K562 (cell line): Measurements from ENCODE around the gene DLST. TPM values are rescaled to one million over a fixed set of nuclear protein-coding genes. Genes with fewer than 3 reads are reported as not detected.

Experiments
- FOXK1 ChIP-seq: sonication (generic); formaldehyde crosslinking; IDR thresholded peaks from 2 replicates; pipeline ENCODE4 v1.8.0; 2022; ENCODE audit warnings: missing genetic modification reagents, mild to moderate bottlenecking, borderline replicate concordance
- HMGN3 ChIP-seq: IDR thresholded peaks from 2 replicates; pipeline ENCODE4 v1.6.1; 2011; ENCODE audit warnings: borderline replicate concordance, low read depth, mild to moderate bottlenecking, mixed read lengths, low read length; ENCODE audit not compliant: insufficient read length; ENCODE audit errors: extremely low read depth
- JUN ChIP-seq, 2 experiments: sonication (generic) in 1 of 2; formaldehyde crosslinking in 1 of 2; IDR thresholded peaks; 2 replicates each; pipeline versions ENCODE4 v1.6.1 to v1.8.0; 2012 to 2022; ENCODE audit warnings: borderline replicate concordance in 2 of 2, mild to moderate bottlenecking in 2 of 2, improper control_type of control experiment in 1 of 2, low read depth in 1 of 2, low read length in 1 of 2, missing genetic modification reagents in 1 of 2
- JUND ChIP-seq, 2 experiments: IDR thresholded peaks; 2 replicates in 1 of 2; 3 replicates in 1 of 2; pipeline ENCODE4 v1.6.1; 2011; ENCODE audit warnings: borderline replicate concordance in 2 of 2, low read depth in 2 of 2, low read length in 2 of 2, improper control_type of control experiment in 1 of 2, missing biosample characterization in 1 of 2, missing genetic modification characterization in 1 of 2, missing genetic modification reagents in 1 of 2
- KDM5B ChIP-seq: fragments of 200-600 bp; sonication (generic); IDR thresholded peaks from 2 replicates; pipeline ENCODE4 v1.6.1; 2012; ENCODE audit warnings: low read depth, mild to moderate bottlenecking, moderate library complexity, low read length, control low read depth, inconsistent platforms; ENCODE audit not compliant: insufficient replicate concordance
- MYC ChIP-seq, 2 experiments: fragments of 250-450 bp in 1 of 2; sonication (Bioruptor Pico) in 1 of 2; IDR thresholded peaks; 2 replicates each; pipeline versions ENCODE4 v1.5.1 to v1.6.1; 2012 to 2021; ENCODE audit warnings: low read depth in 2 of 2, borderline replicate concordance in 1 of 2, improper control_type of control experiment in 1 of 2, low read length in 1 of 2, mild to moderate bottlenecking in 1 of 2, moderate library complexity in 1 of 2
- PHF21A ChIP-seq: fragments of 450-650 bp; IDR thresholded peaks from 2 replicates; pipeline ENCODE4 v1.6.1; 2017; ENCODE audit warnings: low read depth, borderline replicate concordance
- RBFOX2 ChIP-seq: fragments of 200-400 bp; formaldehyde crosslinking; IDR thresholded peaks from 2 replicates; pipeline ENCODE4 v1.6.1; 2017; ENCODE audit warnings: low read depth, mild to moderate bottlenecking, low read length, moderate library complexity
- RCOR1 ChIP-seq, 2 experiments: IDR thresholded peaks; 2 replicates each; pipeline ENCODE4 v1.6.1; 2012; ENCODE audit warnings: low read depth in 2 of 2, low read length in 2 of 2, borderline replicate concordance in 1 of 2, improper control_type of control experiment in 1 of 2
- RFX1 ChIP-seq: fragments of 450-650 bp; IDR thresholded peaks from 2 replicates; pipeline ENCODE4 v1.6.1; 2016; ENCODE audit warnings: mild to moderate bottlenecking, moderate library complexity
- SAFB ChIP-seq: fragments of 200-400 bp; formaldehyde crosslinking; IDR thresholded peaks from 2 replicates; pipeline ENCODE4 v1.6.1; 2017; ENCODE audit warnings: low read depth, low read length, borderline replicate concordance
- SREBF2 ChIP-seq: sonication (generic); formaldehyde crosslinking; IDR thresholded peaks from 2 replicates; pipeline ENCODE4 v1.4.0; 2020; ENCODE audit warnings: mild to moderate bottlenecking, missing genetic modification reagents
- ZC3H11A ChIP-seq: IDR thresholded peaks from 2 replicates; pipeline ENCODE4 v1.6.1; 2012; ENCODE audit warnings: low read depth, low read length, improper control_type of control experiment
- ZFP91 ChIP-seq: sonication (generic); formaldehyde crosslinking; IDR thresholded peaks from 2 replicates; pipeline ENCODE4 v1.8.0; 2022; ENCODE audit warnings: mild to moderate bottlenecking, missing genetic modification reagents
- ZNF395 ChIP-seq: fragments of 200-800 bp; sonication (Bioruptor generic); IDR thresholded peaks from 2 replicates; pipeline ENCODE4 v1.6.1; 2017; ENCODE audit warnings: missing genetic modification characterization, missing compliant biosample characterization
- polyA plus RNA-seq, 8 experiments: library from polyadenylated mRNA; depleted of rRNA in 4 of 8; stranded (reverse) in 5 of 8; unstranded in 3 of 8; fragments of >200 nt; fragmentation: Nextera tagmentation in 2 of 8; fragmentation: Illumina TruSeq in 1 of 8; extraction: Ambion mirVana in 2 of 8; extraction: Trizol in 1 of 8; gene quantifications; 2 replicates each; pipeline versions ENCODE4 v1.2.1 to v1.2.3, GENCODE V29; 2011 to 2014; ENCODE audit warnings: inconsistent platforms in 1 of 8, missing spikeins in 1 of 8
- total RNA-seq, 7 experiments: library from RNA; depleted of rRNA in 6 of 7; stranded (reverse); fragments of >200 nt in 6 of 7; fragmentation: Illumina TruSeq in 2 of 7; extraction: Trizol in 2 of 7; gene quantifications; 2 replicates each; pipeline versions ENCODE4 v1.2.1 to v1.2.3, GENCODE V29; 2011 to 2021; ENCODE audit warnings: low replicate concordance in 1 of 7
- TF ChIP-seq, protein P1 (sequence below): fragments of 250-450 bp; sonication (Bioruptor Pico); IDR thresholded peaks from 2 replicates; pipeline ENCODE4 v1.5.0; 2021; ENCODE audit warnings: mild to moderate bottlenecking, borderline replicate concordance
- TF ChIP-seq, protein P2 (sequence below): IDR thresholded peaks from 2 replicates; pipeline ENCODE4 v1.6.1; 2014; ENCODE audit warnings: antibody characterized with exemption

Gene DLST
- total and polyA plus RNA-seq, 9 of the 15 experiments (the other 6 are each of a cell fraction or from before 2014, with no cell fraction given), result 3.0 to 73.7 (median 45.4) TPM

DNA sequence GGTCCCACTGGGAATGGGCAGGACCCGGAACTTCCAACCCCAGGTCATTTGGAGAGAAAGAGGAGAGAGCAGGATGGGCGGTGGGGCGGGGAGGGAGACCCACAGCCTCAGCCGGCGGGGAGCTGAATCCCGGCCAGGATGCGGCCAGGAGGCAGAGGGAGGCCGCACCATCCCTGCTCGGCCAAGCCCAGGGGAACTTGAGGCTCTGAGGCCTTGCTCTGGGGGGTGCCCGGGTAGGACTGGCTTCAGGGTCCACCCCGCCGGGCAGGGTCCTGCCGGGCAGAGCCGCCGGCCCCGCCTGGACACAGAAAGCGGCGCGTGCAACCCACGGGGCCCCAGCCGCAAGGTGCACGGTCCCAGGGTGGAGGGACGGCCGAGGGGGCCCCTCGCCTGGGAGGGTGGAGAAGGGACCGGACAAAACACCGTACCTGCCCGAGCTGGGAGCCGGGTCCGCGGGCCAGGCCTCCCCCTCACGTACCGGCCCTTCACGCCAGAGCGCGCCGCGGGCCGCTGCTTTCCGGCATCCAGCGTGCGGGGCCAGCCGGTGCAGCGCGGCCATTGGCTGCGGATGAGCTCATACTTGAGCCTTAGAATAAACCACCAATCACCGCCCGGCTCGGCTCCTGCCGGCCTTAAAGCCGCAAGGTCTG, 41.2 kb downstream of the DLST start, which contains the start of gene RPS6KL1 (continued):
- TF ChIP-seq JUND (IDR thresholded peaks at IDR 0.05; ENCODE audit: borderline replicate concordance, low read depth, low read length), result peak; percentile 87
- TF ChIP-seq JUND (tag; IDR thresholded peaks at IDR 0.05; ENCODE audit: borderline replicate concordance, low read depth, low read length), result peak; percentile 69; the same call in 1 of the 3 replicates
- peak; percentile 69 for TF ChIP-seq JUN (IDR thresholded peaks at IDR 0.05; ENCODE audit: borderline replicate concordance, low read depth, low read length)
- TF ChIP-seq JUN (CRISPR knock-in tag; IDR thresholded peaks at IDR 0.05; ENCODE audit: borderline replicate concordance), result no peak
- TF ChIP-seq SREBF2 (CRISPR knock-in tag), result no peak
- TF ChIP-seq SAFB, result no peak
- peak; percentile 45; the same call in 1 of the 2 replicates for TF ChIP-seq MYC (IDR thresholded peaks at IDR 0.05; ENCODE audit: low read depth, low read length)
- TF ChIP-seq MYC (CRISPR knock-in tag; IDR thresholded peaks at IDR 0.05; ENCODE audit: borderline replicate concordance, low read depth), result no peak
- TF ChIP-seq ZC3H11A, result no peak
- TF ChIP-seq, protein P1, sequence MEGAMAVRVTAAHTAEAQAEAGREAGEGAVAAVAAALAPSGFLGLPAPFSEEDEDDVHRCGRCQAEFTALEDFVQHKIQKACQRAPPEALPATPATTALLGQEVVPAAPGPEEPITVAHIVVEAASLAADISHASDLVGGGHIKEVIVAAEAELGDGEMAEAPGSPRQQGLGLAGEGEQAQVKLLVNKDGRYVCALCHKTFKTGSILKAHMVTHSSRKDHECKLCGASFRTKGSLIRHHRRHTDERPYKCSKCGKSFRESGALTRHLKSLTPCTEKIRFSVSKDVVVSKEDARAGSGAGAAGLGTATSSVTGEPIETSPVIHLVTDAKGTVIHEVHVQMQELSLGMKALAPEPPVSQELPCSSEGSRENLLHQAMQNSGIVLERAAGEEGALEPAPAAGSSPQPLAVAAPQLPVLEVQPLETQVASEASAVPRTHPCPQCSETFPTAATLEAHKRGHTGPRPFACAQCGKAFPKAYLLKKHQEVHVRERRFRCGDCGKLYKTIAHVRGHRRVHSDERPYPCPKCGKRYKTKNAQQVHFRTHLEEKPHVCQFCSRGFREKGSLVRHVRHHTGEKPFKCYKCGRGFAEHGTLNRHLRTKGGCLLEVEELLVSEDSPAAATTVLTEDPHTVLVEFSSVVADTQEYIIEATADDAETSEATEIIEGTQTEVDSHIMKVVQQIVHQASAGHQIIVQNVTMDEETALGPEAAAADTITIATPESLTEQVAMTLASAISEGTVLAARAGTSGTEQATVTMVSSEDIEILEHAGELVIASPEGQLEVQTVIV (CRISPR knock-in tag), result peak; percentile 87
- TF ChIP-seq RFX1, result no peak
- TF ChIP-seq HMGN3, result peak; percentile 38
- TF ChIP-seq, protein P2, sequence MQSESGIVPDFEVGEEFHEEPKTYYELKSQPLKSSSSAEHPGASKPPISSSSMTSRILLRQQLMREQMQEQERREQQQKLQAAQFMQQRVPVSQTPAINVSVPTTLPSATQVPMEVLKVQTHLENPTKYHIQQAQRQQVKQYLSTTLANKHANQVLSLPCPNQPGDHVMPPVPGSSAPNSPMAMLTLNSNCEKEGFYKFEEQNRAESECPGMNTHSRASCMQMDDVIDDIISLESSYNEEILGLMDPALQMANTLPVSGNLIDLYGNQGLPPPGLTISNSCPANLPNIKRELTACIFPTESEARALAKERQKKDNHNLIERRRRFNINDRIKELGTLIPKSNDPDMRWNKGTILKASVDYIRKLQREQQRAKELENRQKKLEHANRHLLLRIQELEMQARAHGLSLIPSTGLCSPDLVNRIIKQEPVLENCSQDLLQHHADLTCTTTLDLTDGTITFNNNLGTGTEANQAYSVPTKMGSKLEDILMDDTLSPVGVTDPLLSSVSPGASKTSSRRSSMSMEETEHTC, result no peak
- peak; percentile 41 for TF ChIP-seq KDM5B
- peak in 1 of 2 experiments; percentile 96; a peak in 2 of 4 replicates for TF ChIP-seq RCOR1 (IDR thresholded peaks at IDR 0.05; ENCODE audit: borderline replicate concordance in 1 of 2, low read depth in 2 of 2, low read length in 2 of 2)
- 0 out of 2 replicates have a peak, but pooled peaks have one; percentile 22 for TF ChIP-seq FOXK1
- TF ChIP-seq PHF21A, result peak; percentile 99
- 0 out of 2 replicates have a peak, but pooled peaks have one; percentile 50 for TF ChIP-seq ZFP91 (CRISPR knock-in tag)
- TF ChIP-seq ZNF395 (CRISPR knock-in tag), result peak; percentile 43; the same call in 1 of the 2 replicates
- peak; percentile 80 for TF ChIP-seq RBFOX2
